Measurements from ENCODE around the gene HOXB2. TPM values are rescaled to one million over a fixed set of nuclear protein-coding genes. Genes with fewer than 3 reads are reported as not detected.

Gene HOXB2
- total RNA-seq, 1 donor from 2014 or later: 55.3 TPM

- intact Hi-C loops (cut with DNase I): loop anchor here (5.0 kb wide), 1 partner anchor 48 kb away; no protein-coding TSS in a partner anchor
- Histone ChIP-seq H3K36me3 (no peaks in the 10 kb centered on the region), H3K27me3 (no peaks in the 10 kb centered on the region), H3K27ac (no peak overlapping the region), H3K9me3 (no peaks in the 10 kb centered on the region), H3K4me3 (no peak overlapping the region), H3K4me1 (peaks cover 4 to 6% of the 10 kb centered on the region in 2 donors)
- no peak for DNase-seq (ENCODE audit: low spot score in 2 of 2)
- no peak for TF ChIP-seq CTCF (IDR thresholded peaks at IDR 0.05)
Measured at GRCh38 chr17:48494335-48494734, 50.6 kb downstream of the HOXB2 start.

Other genes with a start within 250 kb of the HOXB2 start
- gene SKAP1, start 114.9 kb downstream of the HOXB2 start, total RNA-seq: not detected
- not detected for gene HOXB1, start 14.1 kb downstream of the HOXB2 start, total RNA-seq
- gene HOXB4, start 33.2 kb upstream of the HOXB2 start, total RNA-seq: 20.4 TPM
- 19.3 TPM for gene HOXB3, start 45.1 kb upstream of the HOXB2 start, total RNA-seq
- gene HOXB5, start 48.7 kb upstream of the HOXB2 start, total RNA-seq: 0.53 TPM
- 5.1 TPM for gene HOXB6, start 59.9 kb upstream of the HOXB2 start, total RNA-seq
- 15.0 TPM for gene HOXB7, start 65.9 kb upstream of the HOXB2 start, total RNA-seq
- not detected for gene HOXB8, start 70.2 kb upstream of the HOXB2 start, total RNA-seq
- gene HOXB9, start 81.2 kb upstream of the HOXB2 start, total RNA-seq: not detected
- not detected for gene PRAC1, start 177.4 kb upstream of the HOXB2 start, total RNA-seq
- gene PRAC2, start 178.1 kb upstream of the HOXB2 start, total RNA-seq: not detected
- gene HOXB13, start 183.6 kb upstream of the HOXB2 start, total RNA-seq: not detected